ENCODE measurements around the gene ETV5.

Gene ETV5

GRCh38 chr3:186094696-186095425 lies 14.0 kb downstream of the ETV5 start:
- DNase-seq, result no peak

- no peak for DNase-seq
Observed at GRCh38 chr3:186094271-186094670, 14.6 kb downstream of the ETV5 start.

GRCh38 chr3:186093271-186093900 lies 15.5 kb downstream of the ETV5 start:
- DNase-seq, result no peak

DNA sequence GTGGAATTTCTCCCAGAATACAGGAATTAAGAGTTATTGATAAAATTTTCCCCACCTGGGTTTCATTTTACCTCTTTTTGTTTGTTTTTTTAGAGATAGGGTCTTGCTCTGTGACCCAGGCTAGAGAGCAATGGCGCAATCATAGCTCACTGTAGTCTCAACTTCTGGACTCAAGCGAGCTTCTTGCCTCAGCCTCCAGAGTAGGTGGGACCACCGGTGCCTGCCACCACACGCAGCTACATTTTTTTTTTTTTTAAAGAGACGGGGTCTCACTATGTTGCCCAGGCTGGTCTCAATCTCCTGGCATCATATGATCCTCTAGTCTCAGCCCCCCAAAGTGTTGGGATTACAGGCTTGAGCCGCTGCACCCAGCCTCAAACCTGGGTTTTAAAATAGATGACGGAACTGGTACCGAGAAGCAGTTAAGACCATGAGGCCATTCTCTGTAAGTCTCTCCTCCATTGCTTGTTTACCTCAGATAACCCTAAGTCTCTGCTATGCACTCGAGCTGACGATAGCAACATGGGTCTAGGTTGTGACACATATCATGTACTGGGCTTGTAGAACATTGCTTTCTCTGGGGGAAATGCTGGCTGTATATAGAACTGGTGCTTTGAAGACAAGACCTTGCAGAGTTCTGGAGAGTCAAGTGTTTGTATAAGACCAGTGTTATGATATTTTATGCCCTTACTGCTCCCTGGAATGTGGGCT lies 16.4 kb downstream of the ETV5 start:
- no peak for DNase-seq

DNA sequence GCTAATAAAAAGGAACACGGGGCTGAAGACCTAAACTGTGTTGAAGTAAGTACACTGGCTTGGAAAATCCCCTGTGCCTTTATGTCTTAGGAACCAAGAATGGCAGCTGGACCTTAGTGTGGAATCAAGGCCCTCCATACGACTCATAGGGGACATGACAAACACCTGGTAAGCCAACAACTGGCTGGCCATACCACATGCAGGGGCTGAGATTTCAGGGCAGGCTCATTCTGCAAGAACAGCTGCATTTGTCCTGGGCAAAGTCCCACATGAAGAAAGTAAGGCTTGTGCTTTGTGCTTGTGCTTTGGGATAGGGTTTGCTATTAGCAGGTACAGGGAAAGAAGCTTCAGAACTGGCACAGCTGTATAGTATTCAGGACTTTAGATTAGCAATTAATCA lies 18.0 kb downstream of the ETV5 start:
- no peak for DNase-seq

- DNase-seq, result no peak
Observed at GRCh38 chr3:186088335-186088734, 20.6 kb downstream of the ETV5 start.

DNA sequence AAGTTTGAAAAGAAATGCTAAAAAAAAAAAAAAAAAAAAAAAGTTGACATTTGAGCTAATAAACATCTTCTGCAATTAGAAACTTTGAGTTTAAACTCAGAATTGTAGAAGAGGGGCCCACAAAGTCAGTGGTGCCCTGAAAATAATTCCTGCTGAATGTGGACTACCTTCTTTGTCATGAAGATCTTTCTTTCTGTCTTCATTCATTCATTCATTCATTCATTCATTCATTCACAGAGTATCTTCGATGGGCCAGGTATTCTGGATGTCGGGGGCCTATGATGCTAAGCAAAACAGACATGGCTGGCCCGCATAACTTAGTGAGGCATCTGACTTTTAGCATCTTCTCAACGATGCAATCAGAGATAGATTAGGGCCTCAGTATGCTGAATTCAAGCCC lies 24.6 kb downstream of the ETV5 start:
- DNase-seq, result no peak

DNA sequence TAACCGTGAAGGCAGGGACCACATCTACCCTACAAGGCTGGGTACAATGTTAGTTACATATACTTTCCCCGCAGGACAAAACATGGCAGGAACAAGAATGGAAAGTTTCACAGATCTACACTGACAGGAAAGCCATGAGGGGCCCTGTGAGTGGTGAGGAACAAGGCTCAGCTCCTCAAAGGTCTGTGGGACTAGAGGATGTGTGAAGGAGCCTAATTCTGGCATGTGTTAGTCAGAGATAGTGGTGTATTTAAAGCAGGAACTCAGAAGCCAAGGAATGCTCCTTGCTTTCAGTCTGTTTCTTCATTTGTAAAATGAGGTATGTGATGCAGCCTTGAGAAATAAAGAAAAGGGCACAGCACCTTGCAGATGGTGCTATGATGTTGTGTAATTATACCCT lies 25.1 kb downstream of the ETV5 start:
- DNase-seq, result no peak

GRCh38 chr3:186082150-186082549 lies 26.7 kb downstream of the ETV5 start:
- no peak for DNase-seq

- DNase-seq, result no peak
Observed at GRCh38 chr3:186081678-186082077, 27.2 kb downstream of the ETV5 start.

- DNase-seq, result no peak
Observed at GRCh38 chr3:186080849-186081438, 27.9 kb downstream of the ETV5 start.

DNA sequence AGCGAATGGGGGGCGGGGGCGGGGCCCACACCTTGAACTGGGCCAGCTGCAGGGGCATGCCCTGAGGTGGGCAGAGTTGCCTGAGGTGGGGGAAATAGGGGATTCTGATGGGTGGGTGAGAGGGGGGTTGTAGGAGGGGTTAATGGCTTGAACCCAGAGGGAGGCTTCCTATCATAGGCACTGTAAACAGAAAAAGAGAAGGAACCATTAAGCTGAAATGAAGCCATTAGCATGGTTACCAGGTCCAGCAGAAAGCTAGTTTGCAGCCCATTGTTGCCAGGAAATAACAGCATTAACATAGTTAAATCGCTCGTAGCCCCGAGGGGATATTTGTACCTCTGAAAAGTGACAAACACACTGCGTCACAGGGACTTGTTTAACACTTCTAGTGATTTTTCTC lies 29.0 kb downstream of the ETV5 start:
- DNase-seq, result no peak

- DNase-seq, result no peak
Observed at GRCh38 chr3:186077466-186077865, 31.4 kb downstream of the ETV5 start.

DNA sequence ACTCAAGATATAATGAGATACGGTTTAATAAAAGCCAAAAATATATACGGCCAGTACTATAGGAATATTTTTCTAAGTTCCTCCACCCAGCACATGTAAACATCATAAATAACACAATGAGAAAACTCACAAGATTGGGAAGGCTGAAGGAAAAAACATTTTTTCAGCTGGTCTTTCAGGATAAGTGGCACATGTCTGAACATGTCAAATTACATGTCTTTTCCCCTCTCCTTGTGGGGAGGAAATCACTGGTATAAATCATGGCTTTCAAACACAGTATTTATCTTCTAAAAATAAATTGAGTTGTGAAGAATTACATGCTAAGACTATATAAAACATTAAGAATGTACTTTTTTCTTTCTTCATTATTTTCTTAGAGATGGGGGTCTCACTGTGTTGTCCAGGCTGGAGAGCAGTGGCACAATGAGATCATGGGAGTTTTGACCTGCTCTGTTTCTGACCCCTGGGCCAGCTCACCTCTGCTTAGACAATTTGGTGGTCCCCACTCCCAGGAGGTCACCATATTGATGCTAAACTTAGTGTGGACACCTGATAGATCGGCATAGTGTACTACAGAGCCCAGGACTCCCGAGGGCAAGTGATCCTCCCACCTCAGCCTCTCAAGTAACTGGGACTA lies 32.8 kb downstream of the ETV5 start:
- no peak for DNase-seq

- no peak for DNase-seq
Observed at GRCh38 chr3:186075489-186075888, 33.4 kb downstream of the ETV5 start.

- DNase-seq, result no peak
Observed at GRCh38 chr3:186073641-186074040, 35.2 kb downstream of the ETV5 start.

DNA sequence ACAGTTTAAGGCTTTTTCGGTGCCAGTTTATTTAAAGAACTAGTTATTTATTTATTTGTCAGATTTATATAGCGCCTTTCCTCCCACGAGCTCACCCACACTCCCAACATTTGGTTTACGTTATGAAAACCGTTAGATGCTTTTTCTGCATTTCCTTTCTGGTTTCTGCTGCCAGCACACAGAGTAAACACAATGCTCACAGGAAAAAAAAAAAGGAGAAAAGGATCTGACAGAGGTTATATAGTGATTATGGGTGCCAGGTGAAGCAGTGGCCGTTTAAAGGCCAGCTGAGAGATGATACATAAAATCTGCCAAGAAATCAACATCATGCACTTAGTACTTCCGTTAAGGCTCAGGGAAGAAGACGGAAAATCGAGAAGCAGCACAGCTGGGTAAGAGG lies 37.9 kb downstream of the ETV5 start:
- no peak for DNase-seq

DNA sequence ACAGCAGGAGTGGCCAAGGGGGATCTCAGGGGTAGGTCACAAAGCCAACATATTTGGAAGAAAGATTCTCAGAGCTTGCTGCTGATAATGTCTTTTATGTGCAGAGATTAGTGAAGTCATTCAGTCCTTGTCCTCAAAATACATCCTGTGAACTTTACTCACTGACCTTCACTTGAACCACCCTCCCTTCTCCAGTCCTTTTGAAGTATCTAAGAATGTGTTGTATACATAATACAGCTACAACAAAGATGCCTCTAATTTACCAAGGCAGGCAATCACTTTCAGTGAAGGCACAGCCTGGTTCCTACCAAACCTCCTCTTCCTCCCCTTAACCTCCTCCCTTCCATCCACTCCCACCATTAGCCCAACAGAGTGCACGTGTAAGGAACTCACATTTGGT lies 38.3 kb downstream of the ETV5 start:
- no peak for DNase-seq

DNA sequence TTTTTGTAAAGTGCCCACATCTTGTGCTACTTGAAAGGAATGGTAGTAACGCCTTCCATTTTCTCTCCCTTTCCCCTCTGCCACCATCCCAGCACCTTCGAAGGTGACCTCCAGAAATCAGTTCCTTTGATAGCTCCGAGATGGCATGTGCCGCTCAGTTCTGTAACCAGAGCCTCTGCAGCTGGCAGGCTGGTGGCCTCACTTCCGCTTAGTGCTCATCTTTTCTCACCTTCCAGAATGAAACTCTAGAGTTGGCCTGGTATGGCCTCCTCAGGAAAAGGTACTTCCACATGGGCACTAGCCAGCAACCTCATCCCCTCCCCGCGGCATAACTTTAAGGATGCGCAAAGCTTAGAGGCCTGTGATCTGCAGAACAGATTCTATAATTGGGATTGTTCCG lies 38.8 kb downstream of the ETV5 start:
- no peak for DNase-seq

GRCh38 chr3:186069199-186069598 lies 39.7 kb downstream of the ETV5 start:
- no peak for DNase-seq

DNA sequence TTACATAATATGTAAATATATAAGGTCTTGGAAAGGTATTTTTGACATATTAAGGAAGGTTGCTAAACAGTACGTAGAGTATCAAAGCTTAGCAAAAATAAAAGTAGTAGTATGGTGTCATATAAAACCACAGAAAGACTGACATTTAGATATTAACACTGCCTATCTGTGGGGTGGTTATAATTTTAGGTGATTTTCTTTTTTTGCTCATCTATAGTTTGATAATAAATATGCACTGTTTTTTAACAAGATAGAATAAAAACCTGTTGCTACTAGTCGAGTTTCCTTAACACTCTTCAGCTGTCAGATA lies 40.7 kb downstream of the ETV5 start:
- DNase-seq, result no peak

DNA sequence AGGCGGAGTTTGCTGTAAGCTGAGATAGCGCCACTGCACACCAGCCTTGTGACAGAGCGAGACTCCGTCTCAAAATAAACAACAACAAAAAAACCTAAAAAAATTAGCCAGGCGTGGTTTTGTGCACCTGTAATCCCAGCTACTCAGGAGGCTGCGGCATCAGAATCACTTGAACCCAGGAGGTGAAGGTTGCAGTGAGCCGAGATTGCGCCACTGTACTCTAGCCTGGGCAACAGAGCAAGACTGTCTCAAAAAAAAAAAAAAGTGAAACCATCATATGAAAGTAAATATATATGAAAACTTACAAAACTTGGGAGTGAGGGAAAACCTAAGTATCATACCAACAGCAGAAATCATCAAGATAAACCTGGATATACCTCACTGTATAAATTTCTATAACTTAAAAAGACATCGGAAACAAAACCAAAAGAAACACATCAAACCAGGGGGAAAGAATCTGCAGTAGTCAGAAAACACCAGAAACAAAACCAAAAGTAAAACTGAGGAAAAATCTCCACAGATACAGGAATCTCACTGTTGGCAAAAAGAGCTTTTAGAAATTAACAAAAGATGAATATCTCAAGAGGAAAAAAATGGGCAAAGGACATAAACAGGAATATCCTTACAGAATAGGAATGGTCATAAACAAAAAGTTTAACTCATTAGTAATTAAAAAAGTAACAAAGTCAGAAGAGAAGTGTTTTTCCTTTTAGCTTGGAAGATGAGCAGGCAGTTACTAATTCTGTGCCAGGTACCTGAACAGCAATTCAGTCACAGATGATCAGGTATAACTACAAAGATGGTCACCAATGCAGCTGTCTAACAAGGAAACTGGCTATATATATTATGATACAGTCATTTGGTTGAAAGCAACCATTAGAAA lies 41.3 kb downstream of the ETV5 start:
- DNase-seq, result no peak

DNA sequence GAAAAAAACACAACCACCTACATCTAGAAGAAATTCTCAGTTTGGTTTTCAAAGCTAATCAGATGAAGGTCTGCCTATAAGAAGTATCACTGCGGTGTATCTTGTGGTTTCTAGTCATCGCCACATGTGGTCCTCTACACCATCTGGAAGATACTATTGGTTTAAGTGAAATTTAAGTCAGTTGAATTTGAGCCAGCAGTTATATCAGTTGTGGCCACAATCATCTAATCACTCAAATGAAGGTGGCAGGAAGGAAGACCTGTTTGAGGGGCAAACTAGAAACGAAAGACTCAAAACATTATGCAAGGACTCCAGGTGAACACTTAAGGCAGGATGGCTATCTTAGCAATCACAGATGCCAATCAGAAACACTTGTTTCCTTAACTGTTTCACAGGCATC lies 48.7 kb downstream of the ETV5 start:
- no peak for DNase-seq
